SK-N-MC (cell line): ENCODE data around the gene PANK3.

ENCODE experiments used
- EZH2 ChIP-seq: fragments of 200-600 bp; sonication (generic); IDR thresholded peaks from one replicate; pipeline ENCODE4 v1.6.1; 2017; ENCODE audit warnings: antibody characterized with exemption
- FOXP2 ChIP-seq: optimal IDR thresholded peaks from 2 replicates; pipeline ENCODE3; 2011; ENCODE audit warnings: mild to moderate bottlenecking, moderate library complexity; ENCODE audit not compliant: insufficient read depth; ENCODE audit errors: extremely low read length, control extremely low read depth
- POLR2AphosphoS5 ChIP-seq: IDR thresholded peaks from 2 replicates; pipeline ENCODE4 v1.6.1; 2012; ENCODE audit warnings: mild to moderate bottlenecking, low read depth, low read length, borderline replicate concordance

DNA sequence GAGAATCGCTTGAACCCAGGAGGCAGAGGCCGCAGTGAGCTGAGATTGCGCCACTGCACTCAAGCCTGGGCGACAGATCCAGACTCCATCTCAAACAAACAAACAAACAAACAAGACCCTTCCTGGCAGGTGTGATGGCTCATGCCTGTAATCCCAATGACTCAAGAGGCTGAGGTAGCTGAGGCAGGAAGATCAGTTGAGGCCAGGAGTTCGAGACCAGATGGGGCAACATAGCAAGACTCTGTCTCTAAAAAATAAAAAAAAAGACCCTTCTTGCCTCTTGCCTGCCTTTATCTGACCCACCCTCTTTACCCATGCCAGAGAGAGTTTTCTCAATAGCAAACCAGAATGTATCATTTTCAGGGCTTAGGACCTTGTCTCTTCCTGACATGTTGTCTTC lies 8.8 kb upstream of the PANK3 start:
- TF ChIP-seq FOXP2: no peak
- no peak for TF ChIP-seq POLR2AphosphoS5
- no peak for TF ChIP-seq EZH2
